A673 (cell line): ENCODE data around the gene GPT2. TPM values are rescaled to one million over a fixed set of nuclear protein-coding genes. Genes with fewer than 3 reads are reported as not detected.

Source experiments
- BruUV-seq: library from RNA; stranded (reverse); fragments of 400-500 nt; replicated peaks from 2 replicates; lab custom pipeline; 2021; lab: Mats Ljungman, UMichigan
- CTCF ChIA-PET: fragments of 300-600 bp; sonication (Branson Sonifier 250); formaldehyde crosslinking; loops from one replicate; lab custom pipeline; 2022; ENCODE audit warnings: antibody characterized with exemption; lab: Charles Lee
- POLR2A ChIA-PET: fragments of 300-600 bp; sonication (Branson Sonifier 250); formaldehyde crosslinking; loops from one replicate; lab custom pipeline; 2022; ENCODE audit warnings: antibody characterized with exemption; ENCODE audit not compliant: low non-redundant PET; lab: Charles Lee
- DNase-seq: peaks from one replicate; pipeline ENCODE4 v3.0.0-alpha.2; 2015; ENCODE audit warnings: low spot score
- H3K27ac ChIP-seq: fragments of 200-600 bp; sonication (generic); 2 replicates; pipeline ENCODE4 v1.5.1; 2016; ENCODE audit warnings: mixed run types, low read depth, mild to moderate bottlenecking, mixed read lengths, antibody characterized with exemption, low read length; ENCODE audit not compliant: poor library complexity, severe bottlenecking
- H3K27me3 ChIP-seq: fragments of 200-600 bp; sonication (generic); replicated peaks from 2 replicates; pipeline ENCODE4 v1.6.1; 2017; ENCODE audit warnings: mixed run types, low read depth, mild to moderate bottlenecking, mixed read lengths, antibody characterized with exemption, low read length; ENCODE audit not compliant: insufficient read depth, poor library complexity
- H3K36me3 ChIP-seq: fragments of 200-600 bp; sonication (generic); 2 replicates; pipeline ENCODE4 v1.6.1; 2016; ENCODE audit warnings: mixed run types, mild to moderate bottlenecking, mixed read lengths, antibody characterized with exemption, low read length; ENCODE audit not compliant: insufficient read depth, poor library complexity, severe bottlenecking
- H3K4me1 ChIP-seq: fragments of 200-600 bp; sonication (generic); 2 replicates; pipeline ENCODE4 v1.6.1; 2017; ENCODE audit warnings: mixed run types, mild to moderate bottlenecking, mixed read lengths, antibody characterized with exemption, low read length; ENCODE audit not compliant: insufficient read depth, poor library complexity, severe bottlenecking
- H3K4me3 ChIP-seq: fragments of 200-600 bp; sonication (generic); 2 replicates; pipeline ENCODE4 v1.5.1; 2016; ENCODE audit warnings: low read depth, mixed run types, mild to moderate bottlenecking, mixed read lengths, low read length; ENCODE audit not compliant: poor library complexity, severe bottlenecking
- H3K9me3 ChIP-seq: fragments of 200-600 bp; sonication (generic); 2 replicates; pipeline ENCODE4 v1.6.1; 2016; ENCODE audit warnings: mixed run types, low read depth, mild to moderate bottlenecking, mixed read lengths, antibody characterized with exemption, low read length; ENCODE audit not compliant: poor library complexity, severe bottlenecking
- EZH2 ChIP-seq: fragments of 200-600 bp; sonication (generic); IDR thresholded peaks from 2 replicates; pipeline ENCODE4 v1.6.1; 2017; ENCODE audit warnings: borderline replicate concordance, low read depth, mild to moderate bottlenecking, mixed read lengths, antibody characterized with exemption, low read length; ENCODE audit not compliant: poor library complexity, severe bottlenecking
- intact Hi-C: fragments of 100-400 bp; cut with micrococcal nuclease; formaldehyde crosslinking; loops from one replicate; pipeline ENCODE4 v1.10.0; 2022; ENCODE audit not compliant: unreplicated experiment
- total RNA-seq: library from RNA; stranded (reverse); gene quantifications from 2 replicates; pipeline ENCODE4 v1.2.3, GENCODE V29; 2021
- TF ChIP-seq, protein P1 (sequence below): fragments of 300-800, 200-600 bp; sonication (generic); conservative IDR thresholded peaks from 2 replicates; pipeline ENCODE4 v1.5.1; 2017; ENCODE audit warnings: low read depth, mild to moderate bottlenecking, antibody characterized with exemption, low read length, moderate library complexity, mixed read lengths

The GPT2 gene
- total RNA-seq, 1 experiment from 2014 or later = 38.8 TPM

DNA sequence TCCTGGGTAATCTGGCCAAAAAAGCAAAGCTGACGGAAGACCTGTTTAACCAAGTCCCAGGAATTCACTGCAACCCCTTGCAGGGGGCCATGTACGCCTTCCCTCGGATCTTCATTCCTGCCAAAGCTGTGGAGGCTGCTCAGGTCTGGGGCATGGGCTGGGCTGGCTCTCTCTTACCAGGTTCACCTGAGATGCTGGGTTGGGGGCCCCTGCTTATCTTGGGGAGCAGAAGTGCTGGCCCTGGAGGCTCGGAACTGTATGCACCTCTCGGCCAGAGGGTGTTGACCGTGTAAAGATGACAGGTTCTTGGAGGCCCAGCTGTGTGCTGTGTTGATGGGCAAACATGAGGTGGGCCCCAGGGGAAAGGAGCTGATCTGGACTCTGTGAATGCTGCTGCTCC lies 40.2 kb downstream of the GPT2 start:
- no TSS peak for BruUV-seq
- Histone ChIP-seq H3K27ac (no peak overlapping the region), H3K4me1 (no peaks in the 10 kb centered on the region), H3K4me3 (no peak overlapping the region), H3K27me3 (no peaks in the 10 kb centered on the region), H3K9me3 (no peaks in the 10 kb centered on the region), H3K36me3 (peaks cover 40% of the 10 kb centered on the region)
- CTCF ChIA-PET = no interaction called here
- DNase-seq = no peak
- no peak for TF ChIP-seq EZH2
- TF ChIP-seq, protein P1, sequence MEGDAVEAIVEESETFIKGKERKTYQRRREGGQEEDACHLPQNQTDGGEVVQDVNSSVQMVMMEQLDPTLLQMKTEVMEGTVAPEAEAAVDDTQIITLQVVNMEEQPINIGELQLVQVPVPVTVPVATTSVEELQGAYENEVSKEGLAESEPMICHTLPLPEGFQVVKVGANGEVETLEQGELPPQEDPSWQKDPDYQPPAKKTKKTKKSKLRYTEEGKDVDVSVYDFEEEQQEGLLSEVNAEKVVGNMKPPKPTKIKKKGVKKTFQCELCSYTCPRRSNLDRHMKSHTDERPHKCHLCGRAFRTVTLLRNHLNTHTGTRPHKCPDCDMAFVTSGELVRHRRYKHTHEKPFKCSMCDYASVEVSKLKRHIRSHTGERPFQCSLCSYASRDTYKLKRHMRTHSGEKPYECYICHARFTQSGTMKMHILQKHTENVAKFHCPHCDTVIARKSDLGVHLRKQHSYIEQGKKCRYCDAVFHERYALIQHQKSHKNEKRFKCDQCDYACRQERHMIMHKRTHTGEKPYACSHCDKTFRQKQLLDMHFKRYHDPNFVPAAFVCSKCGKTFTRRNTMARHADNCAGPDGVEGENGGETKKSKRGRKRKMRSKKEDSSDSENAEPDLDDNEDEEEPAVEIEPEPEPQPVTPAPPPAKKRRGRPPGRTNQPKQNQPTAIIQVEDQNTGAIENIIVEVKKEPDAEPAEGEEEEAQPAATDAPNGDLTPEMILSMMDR = no peak
- intact Hi-C loops = no loop called here
- POLR2A ChIA-PET = no interaction called here

DNA sequence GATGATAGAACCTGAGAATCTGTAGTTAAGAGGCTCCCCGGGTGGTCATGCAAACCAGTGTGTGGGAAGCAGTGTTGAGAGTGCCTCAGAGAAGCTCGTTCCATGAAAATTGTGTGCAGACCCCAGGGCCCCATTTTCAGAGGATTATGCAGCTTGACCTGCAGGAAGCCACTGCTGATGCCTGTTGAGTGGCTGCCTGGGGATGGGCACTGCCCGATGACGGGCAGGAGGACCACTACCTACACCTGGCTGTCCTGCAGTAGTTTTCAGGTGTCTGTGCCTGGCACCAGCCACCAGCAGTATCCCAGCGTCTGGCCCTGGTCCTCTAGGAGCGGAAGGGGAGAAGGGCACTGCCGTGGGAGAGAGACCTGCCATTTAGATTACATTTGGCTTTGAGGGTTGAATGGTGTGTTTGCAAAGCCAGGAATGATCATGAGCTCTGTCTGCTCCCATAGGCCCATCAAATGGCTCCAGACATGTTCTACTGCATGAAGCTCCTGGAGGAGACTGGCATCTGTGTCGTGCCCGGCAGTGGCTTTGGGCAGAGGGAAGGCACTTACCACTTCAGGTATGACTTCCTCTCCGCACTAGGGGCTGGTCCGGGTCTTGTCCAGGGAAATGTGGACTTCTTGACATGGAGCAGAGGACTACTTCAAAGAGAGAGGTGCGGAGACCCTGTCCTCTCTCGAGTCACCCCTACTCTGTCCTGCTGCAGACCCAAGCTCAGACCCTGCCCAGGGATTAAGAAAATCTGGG lies 42.5 kb downstream of the GPT2 start:
- Histone ChIP-seq H3K9me3 (no peaks in the 10 kb centered on the region), H3K27me3 (no peaks in the 10 kb centered on the region), H3K27ac (no peak overlapping the region), H3K4me1 (no peaks in the 10 kb centered on the region), H3K36me3 (peaks cover 39% of the 10 kb centered on the region), H3K4me3 (no peak overlapping the region)
- ChIA-PET CTCF (no interaction called here), POLR2A (no interaction called here)
- intact Hi-C loops = no loop called here
- TF ChIP-seq, protein P1 = no peak
- no peak for TF ChIP-seq EZH2
- no peak for DNase-seq
- no TSS peak for BruUV-seq

DNA sequence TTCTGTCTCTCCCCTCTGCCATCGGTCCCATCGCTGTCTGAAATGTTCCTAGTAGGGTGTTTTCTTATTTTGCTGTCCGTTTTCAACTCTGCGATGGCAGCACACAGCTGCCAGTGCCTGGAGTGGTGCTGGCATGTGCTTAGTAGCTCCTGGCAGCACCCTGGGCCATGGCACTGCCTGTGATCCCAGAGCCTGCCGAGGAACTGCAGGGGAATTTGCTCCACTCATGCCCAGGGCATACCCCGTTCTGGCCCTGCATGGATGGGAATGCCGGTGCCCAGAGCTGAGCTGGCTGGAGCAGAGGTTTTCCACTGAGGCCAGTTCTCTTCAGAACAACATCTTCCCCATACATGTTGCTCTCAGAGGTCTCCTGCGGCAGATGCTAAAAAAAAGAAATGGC lies 43.1 kb downstream of the GPT2 start:
- intact Hi-C loops = no loop called here
- BruUV-seq = no TSS peak
- H3K27ac ChIP-seq = no peak overlapping the region

More for the DNA sequence above, 43.1 kb downstream of the GPT2 start:
- DNase-seq = no peak
- Histone ChIP-seq H3K36me3 (peaks cover 33% of the 10 kb centered on the region), H3K9me3 (no peaks in the 10 kb centered on the region), H3K27me3 (no peaks in the 10 kb centered on the region), H3K4me3 (no peak overlapping the region), H3K4me1 (no peaks in the 10 kb centered on the region)
- TF ChIP-seq EZH2 = no peak
- TF ChIP-seq, protein P1 = no peak
- CTCF ChIA-PET = no interaction called here
- POLR2A ChIA-PET = no interaction called here
